ENCODE data around the gene LTA4H. TPM values are rescaled to one million over a fixed set of nuclear protein-coding genes. Genes with fewer than 3 reads are reported as not detected.

Gene LTA4H
- 10 to 100 TPM; 19.0 to 32.5 (median 27.1) TPM for total RNA-seq
- long read RNA-seq, transcript LTA4H-201 (19 exons, 2,139 nt) = major isoform, 7 of 9 reads
- long read RNA-seq, partial matches to known transcripts = 1 of 9 reads
- long read RNA-seq, other reads (novel, unspliced or antisense) = 1 of 9 reads

DNA sequence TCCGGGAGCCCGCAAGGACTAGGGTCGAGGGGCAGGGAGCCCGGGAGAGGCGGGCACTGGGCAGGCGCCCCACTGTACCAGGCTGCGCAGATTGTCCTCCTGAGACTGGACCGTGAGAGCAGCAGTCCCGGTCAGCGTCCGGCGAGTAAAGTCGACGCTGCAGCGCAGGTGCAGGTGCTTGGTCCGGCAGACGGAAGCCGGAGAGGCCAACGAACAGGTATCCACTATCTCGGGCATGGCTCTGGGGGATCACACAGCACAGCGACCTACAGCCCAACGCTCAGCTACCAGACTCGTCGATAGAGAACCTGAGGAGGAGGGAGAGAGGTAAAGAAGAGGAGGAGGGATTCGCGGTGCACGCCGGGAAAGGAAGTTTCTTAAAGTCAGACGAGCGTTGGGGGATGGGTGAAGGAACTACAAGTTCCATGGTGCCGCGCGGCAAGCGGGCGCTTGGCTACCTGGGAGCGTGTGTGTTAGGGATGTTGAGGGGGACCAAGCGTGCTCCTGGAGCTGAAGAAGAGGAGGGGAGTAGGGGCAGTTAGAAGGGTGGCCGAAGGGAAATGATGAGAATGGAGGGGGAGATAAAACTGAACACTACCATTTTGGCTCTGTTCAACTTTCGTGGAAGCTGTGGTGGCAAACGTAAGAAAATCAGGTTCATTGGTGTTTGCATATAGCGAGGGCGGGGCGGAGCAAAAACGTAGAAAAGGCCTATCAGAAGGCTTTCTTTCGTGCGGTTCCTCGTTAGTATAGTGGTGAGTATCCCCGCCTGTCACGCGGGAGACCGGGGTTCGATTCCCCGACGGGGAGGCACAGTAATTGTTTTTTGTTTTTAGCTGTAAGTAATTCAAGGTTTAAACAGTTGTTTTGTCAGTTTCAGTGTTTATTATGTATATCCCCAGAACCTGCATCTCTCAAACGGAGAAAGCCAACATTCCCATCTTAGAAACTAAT, at the start of gene LTA4H:
LTA4H (minus strand) TSS at position 305 of the 954 bp plus-strand sequence; CDS start at position 237, 68 bp downstream.
- peak within 1 kb of the TSS; percentile 61 to 67 (median 66) for H3K27ac ChIP-seq
- TF ChIP-seq, protein P1, sequence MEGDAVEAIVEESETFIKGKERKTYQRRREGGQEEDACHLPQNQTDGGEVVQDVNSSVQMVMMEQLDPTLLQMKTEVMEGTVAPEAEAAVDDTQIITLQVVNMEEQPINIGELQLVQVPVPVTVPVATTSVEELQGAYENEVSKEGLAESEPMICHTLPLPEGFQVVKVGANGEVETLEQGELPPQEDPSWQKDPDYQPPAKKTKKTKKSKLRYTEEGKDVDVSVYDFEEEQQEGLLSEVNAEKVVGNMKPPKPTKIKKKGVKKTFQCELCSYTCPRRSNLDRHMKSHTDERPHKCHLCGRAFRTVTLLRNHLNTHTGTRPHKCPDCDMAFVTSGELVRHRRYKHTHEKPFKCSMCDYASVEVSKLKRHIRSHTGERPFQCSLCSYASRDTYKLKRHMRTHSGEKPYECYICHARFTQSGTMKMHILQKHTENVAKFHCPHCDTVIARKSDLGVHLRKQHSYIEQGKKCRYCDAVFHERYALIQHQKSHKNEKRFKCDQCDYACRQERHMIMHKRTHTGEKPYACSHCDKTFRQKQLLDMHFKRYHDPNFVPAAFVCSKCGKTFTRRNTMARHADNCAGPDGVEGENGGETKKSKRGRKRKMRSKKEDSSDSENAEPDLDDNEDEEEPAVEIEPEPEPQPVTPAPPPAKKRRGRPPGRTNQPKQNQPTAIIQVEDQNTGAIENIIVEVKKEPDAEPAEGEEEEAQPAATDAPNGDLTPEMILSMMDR (IDR thresholded peaks at IDR 0.05) = no peak
- TF ChIP-seq POLR2A (IDR thresholded peaks at IDR 0.05) = peak; percentile 80
- intact Hi-C loops (cut with DNase I) = no loop called here
- WGBS (ENCODE audit: insufficient coverage, low coverage, low lambda C conversion rate, missing lambda C conversion rate) = under 1% methylated on average over 51 of the region's 55 CpGs
- H3K27me3 ChIP-seq = no peaks in the 10 kb centered on the region
- DNase-seq (peak; percentile 95 to 98 (median 97)), ATAC-seq (peak; percentile 96 to 98 (median 97))
- H3K4me1 ChIP-seq = peaks cover 0 to 9% (median 4%) of the 10 kb centered on the region in 4 donors
- peak within 1 kb of the TSS; percentile 85 to 91 (median 87) for H3K4me3 ChIP-seq
- H3K36me3 ChIP-seq = no peaks in the 10 kb centered on the region
- H3K9me3 ChIP-seq = no peaks in the 10 kb centered on the region

DNA sequence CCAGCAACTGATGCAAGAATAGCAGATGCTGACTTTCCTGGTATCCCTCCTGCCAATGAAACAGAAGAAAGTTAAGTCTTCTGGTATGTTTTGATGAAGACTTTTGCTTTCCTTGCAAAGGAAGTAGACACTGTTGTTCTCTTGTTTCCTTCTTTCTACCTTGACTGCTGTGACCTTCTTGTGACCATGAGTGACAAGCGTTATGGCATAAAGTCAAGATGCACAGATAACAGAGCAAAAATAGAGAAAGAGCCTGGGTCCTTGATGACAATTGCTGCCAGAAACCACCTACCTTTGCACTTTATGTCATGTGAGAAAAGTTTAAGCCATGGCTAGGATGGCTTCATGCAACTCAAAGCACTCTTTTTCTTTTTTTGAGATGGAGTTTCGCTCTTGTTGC, 49.2 kb upstream of the LTA4H start:
- no peak overlapping the region for H3K4me3 ChIP-seq
- ATAC-seq (no peak), DNase-seq (no peak)
- H3K27me3 ChIP-seq = no peaks in the 10 kb centered on the region
- H3K27ac ChIP-seq = no peak overlapping the region
- intact Hi-C loops (cut with DNase I) = no loop called here
- H3K9me3 ChIP-seq = no peaks in the 10 kb centered on the region
- TF ChIP-seq, protein P1 (IDR thresholded peaks at IDR 0.05) = no peak
- TF ChIP-seq POLR2A (IDR thresholded peaks at IDR 0.05) = no peak
- 88% methylated on average over 1 of the region's 2 CpGs for WGBS (ENCODE audit: insufficient coverage, low coverage, low lambda C conversion rate, missing lambda C conversion rate)
- no peaks in the 10 kb centered on the region for H3K4me1 ChIP-seq
- H3K36me3 ChIP-seq = no peaks in the 10 kb centered on the region

DNA sequence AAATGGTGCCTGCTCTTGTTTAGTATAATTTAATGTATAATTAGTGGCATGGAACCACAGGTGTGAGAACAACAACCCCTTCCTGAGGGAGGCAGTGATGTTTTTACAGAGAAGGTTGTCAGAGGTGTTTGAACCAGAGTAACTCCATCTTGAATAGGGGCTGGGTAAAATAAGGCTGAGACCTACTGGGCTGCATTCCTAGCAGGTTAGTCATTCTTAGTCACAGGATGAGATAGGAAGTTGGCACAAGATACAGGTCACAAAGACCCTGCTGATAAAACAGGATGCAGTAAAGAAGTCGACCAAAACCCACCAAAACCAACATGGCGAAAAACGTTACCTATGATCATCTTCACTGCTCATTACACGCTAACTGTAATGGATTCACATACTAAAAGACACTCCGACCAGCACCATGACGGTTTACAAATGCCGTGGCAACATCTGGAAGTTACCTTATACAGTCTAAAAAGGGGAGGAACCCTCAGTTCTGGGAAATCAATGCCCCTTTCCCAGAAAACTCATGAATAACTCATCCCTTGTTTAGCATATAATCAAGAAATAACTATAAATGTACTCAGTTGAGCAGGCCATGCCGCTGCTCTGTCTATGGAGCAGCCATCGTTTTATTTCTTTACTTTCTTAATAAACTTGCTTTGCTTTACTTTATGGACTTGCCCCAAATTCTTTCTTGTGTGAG, 47.8 kb upstream of the LTA4H start:
- H3K36me3 ChIP-seq = no peaks in the 10 kb centered on the region
- no peaks in the 10 kb centered on the region for H3K9me3 ChIP-seq
- H3K27ac ChIP-seq = no peak overlapping the region
- TF ChIP-seq, protein P1 (IDR thresholded peaks at IDR 0.05) = no peak
- 75% methylated on average over 8 of the region's 9 CpGs for WGBS (ENCODE audit: insufficient coverage, low coverage, low lambda C conversion rate, missing lambda C conversion rate)
- ATAC-seq = no peak
- no peak for DNase-seq
- no peaks in the 10 kb centered on the region for H3K4me1 ChIP-seq
- H3K27me3 ChIP-seq = no peaks in the 10 kb centered on the region
- intact Hi-C loops (cut with DNase I) = no loop called here
- no peak overlapping the region for H3K4me3 ChIP-seq

DNA sequence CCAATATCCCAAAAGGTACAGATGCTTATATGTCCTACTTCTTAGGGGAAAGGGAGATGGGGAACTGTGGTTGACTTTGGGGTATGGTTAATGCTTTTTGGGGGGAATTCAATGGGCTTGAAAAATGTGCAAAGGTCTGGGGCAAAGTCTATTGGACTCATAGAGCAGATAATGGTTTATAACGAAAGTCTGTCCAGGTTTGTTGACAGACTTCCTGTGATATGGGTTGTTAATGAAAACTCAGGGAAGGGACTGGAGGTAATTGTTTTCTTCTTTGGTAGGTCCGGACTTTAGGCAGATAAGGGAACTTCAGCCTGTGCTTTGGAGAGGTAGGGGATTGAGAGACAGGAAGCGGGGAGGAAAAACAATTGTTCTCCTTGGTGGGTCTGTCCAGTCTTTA, 46.2 kb upstream of the LTA4H start:
- intact Hi-C loops (cut with DNase I) = no loop called here
- DNase-seq (no peak), ATAC-seq (no peak)
- Histone ChIP-seq H3K27me3 (no peaks in the 10 kb centered on the region), H3K4me3 (no peak overlapping the region), H3K4me1 (no peaks in the 10 kb centered on the region), H3K9me3 (no peaks in the 10 kb centered on the region), H3K36me3 (no peaks in the 10 kb centered on the region), H3K27ac (no peak overlapping the region)
- TF ChIP-seq POLR2A (IDR thresholded peaks at IDR 0.05) = no peak
- TF ChIP-seq, protein P1 (IDR thresholded peaks at IDR 0.05) = no peak
- 29% methylated on average over 2 of the region's 3 CpGs for WGBS (ENCODE audit: insufficient coverage, low coverage, low lambda C conversion rate, missing lambda C conversion rate)
